IMR-90 (cell line): ENCODE results near the gene AKR1C4. TPM values are rescaled to one million over a fixed set of nuclear protein-coding genes. Genes with fewer than 3 reads are reported as not detected.

Source experiments
- polyA plus RNA-seq, 3 experiments: library from polyadenylated mRNA; depleted of rRNA; stranded (reverse); fragments of >200 nt; gene quantifications; 2 replicates each; pipeline ENCODE4 v1.2.3, GENCODE V29; 2012; ENCODE audit warnings: low replicate concordance in 1 of 3
- total RNA-seq: library from RNA; depleted of rRNA; stranded (reverse); fragments of >200 nt; gene quantifications from 2 replicates; pipeline ENCODE4 v1.2.3, GENCODE V29; 2012; rRNA removed

Gene AKR1C4
- total and polyA plus RNA-seq, 2 of the 4 experiments (the other 2 are of a cell fraction), result not detected

Other genes with a start within 250 kb of the AKR1C4 start
- 3.6 and 5.0 TPM in 2 replicates for gene AKR1C1, start 233.4 kb upstream of the AKR1C4 start, total RNA-seq
- 3.8 and 5.4 TPM in 2 replicates for gene AKR1C1, start 233.4 kb upstream of the AKR1C4 start, polyA plus RNA-seq (2012; rRNA removed)
- gene AKR1C2, start 193.0 kb upstream of the AKR1C4 start, total RNA-seq, result 0.28 and 0.36 TPM in 2 replicates
- gene AKR1C2, start 193.0 kb upstream of the AKR1C4 start, polyA plus RNA-seq (2012; rRNA removed), result 0.99 and 1.0 TPM in 2 replicates
- 0.18 and 0.28 TPM in 2 replicates for gene AKR1C3, start 102.4 kb upstream of the AKR1C4 start, total RNA-seq
- 0.22 and 0.51 TPM in 2 replicates for gene AKR1C3, start 102.4 kb upstream of the AKR1C4 start, polyA plus RNA-seq (2012; rRNA removed)
- gene AKR1C8, start 11.7 kb upstream of the AKR1C4 start, total RNA-seq, result not detected in 2 replicates
- not detected in 2 replicates for gene AKR1C8, start 11.7 kb upstream of the AKR1C4 start, polyA plus RNA-seq (2012; rRNA removed)
- gene UCN3, start 168.1 kb downstream of the AKR1C4 start, total RNA-seq, result not detected in 2 replicates
- gene UCN3, start 168.1 kb downstream of the AKR1C4 start, polyA plus RNA-seq (2012; rRNA removed), result not detected in 2 replicates
- not detected in 2 replicates for gene TUBAL3, start 208.0 kb downstream of the AKR1C4 start, total RNA-seq
- gene TUBAL3, start 208.0 kb downstream of the AKR1C4 start, polyA plus RNA-seq (2012; rRNA removed), result not detected in 2 replicates
- gene NET1, start 215.7 kb downstream of the AKR1C4 start, total RNA-seq, result 54.7 and 57.5 TPM in 2 replicates
- gene NET1, start 215.7 kb downstream of the AKR1C4 start, polyA plus RNA-seq (2012; rRNA removed), result 20.0 and 28.2 TPM in 2 replicates